AG10803 (cell line): ENCODE results near the gene ABLIM3.

Experiments
- DNase-seq: peaks from one replicate; pipeline ENCODE4 v3.0.0; 2010; ENCODE audit warnings: low read depth
- H3K4me3 ChIP-seq: 2 replicates; pipeline ENCODE4 v1.5.1; 2011; ENCODE audit warnings: mild to moderate bottlenecking, low read length, control low read depth
- TF ChIP-seq, protein P1 (sequence below): conservative IDR thresholded peaks from 2 replicates; pipeline ENCODE4 v1.5.1; 2011; ENCODE audit warnings: mild to moderate bottlenecking, low read length, control low read depth, inconsistent platforms

ABLIM3 gene

DNA sequence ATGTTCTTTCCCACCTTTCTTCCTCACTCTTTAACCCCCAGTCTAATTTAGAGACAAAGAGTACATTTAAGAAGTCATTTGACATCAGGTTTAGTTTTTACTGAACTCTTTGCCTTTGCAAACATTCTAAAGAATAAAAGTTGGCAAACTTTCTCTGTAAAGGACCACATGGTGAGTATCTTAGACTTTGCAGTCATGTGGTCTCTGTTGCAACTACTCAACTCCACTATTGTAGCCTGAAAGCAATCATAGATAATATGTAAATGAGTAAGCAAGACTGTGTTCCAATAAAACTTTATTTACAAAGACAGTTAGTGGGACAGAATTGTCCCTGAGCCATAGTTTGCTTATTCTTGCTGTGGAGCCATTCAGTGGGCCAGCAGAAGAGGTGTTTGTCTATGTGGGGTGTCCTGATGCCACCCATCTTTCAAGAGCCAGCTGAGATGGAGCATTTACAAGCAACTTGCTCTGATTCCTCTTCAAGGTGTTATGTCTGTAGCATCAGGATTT lies 25.4 kb downstream of the ABLIM3 start:
- DNase-seq: no peak
- H3K4me3 ChIP-seq: no peak overlapping the region
- TF ChIP-seq, protein P1, sequence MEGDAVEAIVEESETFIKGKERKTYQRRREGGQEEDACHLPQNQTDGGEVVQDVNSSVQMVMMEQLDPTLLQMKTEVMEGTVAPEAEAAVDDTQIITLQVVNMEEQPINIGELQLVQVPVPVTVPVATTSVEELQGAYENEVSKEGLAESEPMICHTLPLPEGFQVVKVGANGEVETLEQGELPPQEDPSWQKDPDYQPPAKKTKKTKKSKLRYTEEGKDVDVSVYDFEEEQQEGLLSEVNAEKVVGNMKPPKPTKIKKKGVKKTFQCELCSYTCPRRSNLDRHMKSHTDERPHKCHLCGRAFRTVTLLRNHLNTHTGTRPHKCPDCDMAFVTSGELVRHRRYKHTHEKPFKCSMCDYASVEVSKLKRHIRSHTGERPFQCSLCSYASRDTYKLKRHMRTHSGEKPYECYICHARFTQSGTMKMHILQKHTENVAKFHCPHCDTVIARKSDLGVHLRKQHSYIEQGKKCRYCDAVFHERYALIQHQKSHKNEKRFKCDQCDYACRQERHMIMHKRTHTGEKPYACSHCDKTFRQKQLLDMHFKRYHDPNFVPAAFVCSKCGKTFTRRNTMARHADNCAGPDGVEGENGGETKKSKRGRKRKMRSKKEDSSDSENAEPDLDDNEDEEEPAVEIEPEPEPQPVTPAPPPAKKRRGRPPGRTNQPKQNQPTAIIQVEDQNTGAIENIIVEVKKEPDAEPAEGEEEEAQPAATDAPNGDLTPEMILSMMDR: no peak

DNA sequence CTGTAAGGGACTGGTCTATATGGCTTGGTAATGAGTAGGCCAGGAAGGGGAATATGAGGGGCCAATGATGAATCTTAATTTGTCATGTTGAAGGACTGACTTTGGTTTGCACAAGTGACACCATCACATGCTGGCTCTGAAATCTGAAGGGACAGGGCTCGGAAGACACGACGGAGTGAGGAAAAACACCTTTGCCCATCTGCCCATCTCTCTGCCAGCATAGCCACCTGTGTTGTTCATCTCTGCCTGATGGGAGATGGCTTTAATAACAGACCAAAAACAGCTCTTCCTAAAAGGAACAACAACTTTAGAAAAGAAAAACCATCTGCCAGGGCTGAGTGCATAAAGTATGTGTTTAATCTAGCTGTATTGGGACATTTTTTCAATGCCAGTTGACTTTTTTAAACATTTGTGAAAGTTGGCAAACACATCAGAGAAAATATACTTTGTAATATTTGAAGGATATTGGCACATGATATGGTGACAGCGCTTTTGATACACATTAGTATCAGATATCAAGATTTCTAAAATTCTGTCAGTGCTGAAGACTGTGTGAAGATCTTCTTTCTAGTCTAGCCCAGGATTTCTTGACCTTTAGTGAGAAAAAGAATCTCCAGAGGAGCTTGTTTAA lies 27.1 kb downstream of the ABLIM3 start:
- no peak overlapping the region for H3K4me3 ChIP-seq
- TF ChIP-seq, protein P1: no peak
- DNase-seq: no peak

DNA sequence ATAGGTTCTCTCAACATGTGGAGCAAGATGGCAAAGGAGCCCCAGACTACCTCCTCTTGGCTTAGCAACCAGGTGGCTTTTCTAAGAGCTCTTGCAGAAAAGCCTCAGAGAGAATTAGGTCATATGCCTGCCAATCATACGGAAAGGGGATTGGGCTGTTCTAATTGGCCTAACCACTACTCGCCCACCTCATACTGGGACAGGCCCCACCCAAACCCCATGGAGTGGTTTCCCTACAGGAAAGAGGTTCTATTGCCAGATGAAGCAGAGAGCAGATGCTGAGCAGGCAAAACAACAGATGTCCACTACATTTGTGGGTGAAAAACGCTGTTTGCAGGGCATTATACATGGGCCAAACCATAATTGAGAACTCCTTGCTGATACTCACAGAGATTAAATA lies 29.0 kb downstream of the ABLIM3 start:
- DNase-seq: peak; percentile 46
- H3K4me3 ChIP-seq: no peak overlapping the region
- TF ChIP-seq, protein P1: no peak

DNA sequence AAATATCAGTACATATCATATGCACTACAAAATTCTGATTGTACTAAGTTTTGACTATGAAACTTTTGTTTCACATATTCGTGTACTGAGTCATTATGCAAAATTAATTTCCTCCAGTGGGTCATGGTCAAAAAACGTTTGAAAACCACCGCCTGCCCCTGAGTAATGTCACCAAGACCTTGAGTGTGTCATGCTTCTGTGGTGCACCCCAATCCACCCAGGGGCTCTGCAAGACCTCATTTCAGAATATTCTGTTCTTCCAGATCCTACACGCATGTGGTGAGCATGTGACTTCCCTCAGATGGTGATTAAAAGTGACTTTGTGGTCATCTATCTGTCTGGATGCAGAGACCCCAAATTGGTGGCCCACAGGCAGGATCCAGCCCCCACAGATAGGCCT lies 31.0 kb downstream of the ABLIM3 start:
- TF ChIP-seq, protein P1: no peak

DNA sequence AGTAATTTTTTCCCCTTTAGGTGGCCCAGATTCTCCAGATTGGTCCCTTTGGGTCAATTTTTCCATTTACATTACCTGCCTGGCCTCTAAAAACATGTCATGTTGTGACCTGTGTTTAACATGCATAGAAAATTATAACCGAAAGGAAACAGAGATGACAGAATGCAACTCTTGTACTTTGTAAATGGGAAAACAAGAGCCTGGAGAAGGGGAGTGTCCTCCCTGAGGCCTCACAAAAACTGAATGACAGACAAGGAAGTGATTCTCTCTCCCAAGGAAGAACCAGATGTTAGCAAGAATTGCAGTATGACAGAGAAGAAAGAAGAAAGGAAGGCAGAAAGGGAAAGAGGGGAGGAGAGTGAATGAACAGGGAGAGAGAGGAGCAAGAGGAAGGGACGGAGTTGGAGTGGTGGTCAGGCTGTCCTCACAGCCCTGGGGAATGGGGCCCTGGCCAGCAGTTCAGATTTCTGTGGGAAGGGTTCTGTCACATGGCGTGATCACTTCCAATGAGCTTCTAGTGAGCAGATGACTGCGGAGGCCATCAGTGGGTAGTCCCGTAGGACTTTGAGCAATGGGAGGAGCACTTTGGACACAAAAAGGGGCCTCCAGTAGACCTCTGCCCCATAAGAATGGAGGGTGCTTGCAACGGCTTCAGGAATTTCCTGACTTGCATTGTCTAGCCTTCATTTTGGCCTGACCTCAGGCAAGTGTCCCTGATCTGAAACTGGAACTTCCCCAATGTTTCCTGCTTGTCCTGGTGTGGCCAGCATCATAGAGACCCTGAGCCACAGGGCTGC lies 31.6 kb downstream of the ABLIM3 start:
- TF ChIP-seq, protein P1: no peak
- peak; percentile 47 for DNase-seq
- H3K4me3 ChIP-seq: no peak overlapping the region

More for the DNA sequence above, 31.0 kb downstream of the ABLIM3 start:
- H3K4me3 ChIP-seq: no peak overlapping the region
- DNase-seq: peak; percentile 84

DNA sequence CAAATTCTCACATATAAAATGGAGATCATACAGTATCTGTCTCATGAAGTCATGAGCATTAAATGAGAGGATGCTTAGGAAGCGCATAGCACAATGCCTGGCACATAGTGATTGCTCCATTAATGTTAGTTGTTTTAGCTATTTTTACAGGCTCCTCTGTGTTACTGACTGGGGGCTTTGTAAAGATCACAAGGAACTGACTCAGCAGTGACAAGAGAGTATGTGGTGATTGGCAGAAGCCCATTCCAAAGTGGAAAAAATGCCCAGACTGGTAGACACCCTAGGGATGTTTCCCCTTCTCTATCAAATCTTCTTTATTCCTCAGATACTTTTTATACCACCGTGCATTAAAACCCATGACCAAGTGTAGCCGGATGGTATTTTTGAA lies 33.5 kb downstream of the ABLIM3 start:
- DNase-seq: no peak

More for the DNA sequence above, 33.5 kb downstream of the ABLIM3 start:
- no peak overlapping the region for H3K4me3 ChIP-seq
- TF ChIP-seq, protein P1: no peak
